ENCODE results near the gene ZC3HAV1.
A peak's percentile ranks its signal among the peaks of the same experiment; 100 is the strongest.
"Not testable (repeated sequence)": the region's sequence is repeated elsewhere in the genome, so short reads cannot be mapped to it uniquely, and the experiment has no call there.

Gene ZC3HAV1

DNA sequence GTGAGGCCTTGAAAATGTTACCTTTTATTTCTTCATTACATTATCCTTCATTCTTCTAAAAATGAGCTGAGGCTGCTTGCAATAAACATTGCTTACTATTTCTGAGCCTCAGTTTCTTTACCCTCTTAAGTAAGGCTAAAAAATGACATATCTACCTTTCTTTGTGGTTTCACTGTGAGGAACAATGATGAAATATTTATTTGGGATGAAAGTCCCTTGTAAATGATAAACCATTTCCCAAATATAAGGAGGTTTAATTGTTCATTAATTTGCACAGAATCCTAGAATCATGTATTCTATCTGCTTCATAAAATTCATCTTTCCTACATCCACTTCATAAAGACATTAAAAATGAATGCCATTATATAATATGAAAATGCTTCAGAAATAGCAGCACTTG, 27.9 kb downstream of the ZC3HAV1 start:
- DNase-seq = no peak

DNA sequence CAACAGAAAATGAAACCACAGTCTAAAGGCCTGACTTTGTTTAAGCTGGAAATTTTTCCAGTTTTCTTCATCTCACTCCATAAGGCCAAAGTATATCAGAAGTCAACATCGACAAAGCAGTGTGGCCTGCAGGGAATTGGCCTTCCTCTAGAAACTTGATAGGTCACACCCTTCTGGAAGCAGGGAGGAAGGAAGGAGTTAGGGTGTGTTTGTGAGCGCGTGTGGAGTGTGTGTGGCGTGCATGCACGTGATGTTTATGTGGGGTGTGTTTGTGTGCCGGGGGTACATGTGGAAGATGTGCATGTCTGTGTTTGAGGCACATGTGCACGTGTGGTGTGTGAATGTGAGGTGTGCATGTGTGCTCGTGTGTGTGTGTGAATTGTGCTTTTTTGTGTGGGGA, 28.6 kb downstream of the ZC3HAV1 start:
- DNase-seq = no peak

DNA sequence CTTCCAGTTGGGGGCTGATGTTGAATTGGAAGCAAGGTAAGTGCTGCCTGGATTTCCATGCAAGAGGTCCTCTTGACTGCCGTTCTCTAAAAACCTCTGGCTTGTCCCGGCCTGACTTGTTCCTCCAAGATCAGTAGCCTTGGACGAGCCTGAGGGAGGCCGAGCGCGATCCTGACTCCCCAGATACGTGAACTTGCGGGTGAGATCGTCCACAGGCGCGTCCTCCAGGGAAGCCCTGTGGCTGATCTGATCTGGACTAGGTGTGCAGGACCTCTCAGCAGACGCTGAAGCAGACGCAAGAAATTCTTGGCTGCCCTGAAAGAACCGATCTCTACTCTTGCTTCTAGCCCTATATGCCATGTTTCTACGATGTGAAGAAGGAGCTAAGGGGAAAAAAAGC, 29.7 kb downstream of the ZC3HAV1 start:
- DNase-seq = no peak

DNA sequence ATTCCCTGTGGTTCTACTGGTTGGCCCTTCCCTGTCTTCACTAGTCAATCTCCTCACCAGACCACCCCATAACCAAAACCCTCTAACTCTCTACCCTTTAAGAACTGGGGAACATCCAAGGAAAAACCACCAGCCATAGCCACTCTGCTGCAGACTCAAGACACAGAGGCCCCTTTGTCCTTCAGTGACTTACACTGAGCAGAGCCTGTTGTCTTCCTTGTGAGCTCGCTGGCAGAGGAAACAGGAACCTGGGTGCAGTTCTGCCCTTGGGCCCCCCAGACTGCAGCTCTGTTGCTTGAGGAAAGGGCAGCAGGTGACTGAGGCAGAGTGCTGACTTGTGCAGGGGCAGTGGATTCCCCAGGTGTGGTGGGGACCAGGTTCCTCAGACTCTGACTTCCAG, 30.6 kb downstream of the ZC3HAV1 start:
- DNase-seq = no peak

DNA sequence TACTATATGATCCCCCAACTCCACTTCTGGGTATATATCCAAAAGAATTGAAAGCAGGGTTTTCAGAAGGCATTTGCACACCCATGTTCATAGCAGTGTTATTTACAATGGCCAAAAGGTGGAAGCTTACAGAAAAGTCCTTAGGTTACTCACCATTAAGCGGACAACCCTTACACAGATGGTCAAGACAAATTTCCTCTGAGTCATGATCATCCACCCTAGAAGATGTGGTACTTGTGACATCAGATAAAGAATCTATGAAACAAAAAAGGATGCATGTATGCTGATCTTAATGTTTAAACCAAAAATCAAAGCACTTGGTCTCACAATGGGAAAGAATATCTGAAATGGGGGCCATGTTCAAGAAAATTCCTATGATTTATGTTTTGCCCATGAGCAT, 31.1 kb downstream of the ZC3HAV1 start:
- no peak for DNase-seq

DNA sequence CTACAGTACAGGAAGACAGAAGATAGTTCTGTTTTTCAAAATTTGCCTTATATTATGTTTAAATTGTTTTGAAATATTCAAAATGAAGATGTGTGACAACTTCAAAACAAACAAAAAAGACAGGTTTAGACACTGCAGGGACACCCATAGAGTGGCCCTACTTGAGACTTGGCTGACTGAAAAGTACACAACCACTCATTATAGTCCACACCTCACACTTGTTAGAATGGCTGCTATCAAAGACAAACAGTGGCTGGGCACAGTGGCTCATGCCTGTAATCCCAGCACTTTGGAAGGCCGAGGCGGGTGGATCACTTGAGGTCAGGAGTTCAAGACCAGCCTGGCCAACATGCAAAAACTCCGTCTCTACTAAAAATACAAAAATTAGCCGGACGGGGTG, 31.8 kb downstream of the ZC3HAV1 start:
- DNase-seq = not testable (repeated sequence)

DNA sequence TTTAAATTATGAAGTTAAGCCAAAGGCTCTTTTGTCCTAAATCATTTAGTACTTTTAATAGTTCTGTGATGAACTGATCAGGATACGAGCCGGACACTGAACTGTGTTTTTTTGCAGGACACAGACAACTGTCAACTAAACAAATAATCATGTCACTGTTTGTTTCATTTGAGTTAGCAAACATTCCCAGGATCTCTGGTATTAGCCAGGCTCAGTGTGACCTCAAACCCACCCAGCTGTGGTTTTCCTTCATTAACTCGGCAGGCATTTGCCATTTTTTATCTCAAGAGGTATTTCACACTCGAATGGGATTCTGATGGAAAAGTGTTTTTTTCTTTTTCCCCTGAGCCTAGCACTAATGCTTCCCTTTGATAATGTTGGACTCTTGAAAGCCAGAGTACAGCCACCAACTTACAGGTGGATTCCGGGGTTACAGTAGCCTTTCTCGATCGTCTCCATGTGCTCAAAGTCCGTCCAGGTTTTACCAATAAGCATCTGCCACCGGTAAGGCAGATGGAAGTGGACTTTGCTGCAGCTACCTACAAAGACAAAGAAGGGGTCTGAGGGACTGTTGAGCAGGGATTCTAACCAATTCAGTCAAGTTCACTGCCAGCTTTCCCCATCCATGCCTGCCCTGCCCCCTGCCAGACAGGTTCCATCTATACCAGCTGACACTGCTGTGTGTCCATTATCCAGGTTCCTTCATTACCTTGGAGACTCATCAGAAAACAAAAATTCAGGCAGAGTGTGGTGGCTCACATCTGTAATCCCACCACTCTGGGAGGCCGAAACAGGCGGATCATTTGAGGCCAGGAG, 33.4 kb downstream of the ZC3HAV1 start:
- DNase-seq = no peak

DNA sequence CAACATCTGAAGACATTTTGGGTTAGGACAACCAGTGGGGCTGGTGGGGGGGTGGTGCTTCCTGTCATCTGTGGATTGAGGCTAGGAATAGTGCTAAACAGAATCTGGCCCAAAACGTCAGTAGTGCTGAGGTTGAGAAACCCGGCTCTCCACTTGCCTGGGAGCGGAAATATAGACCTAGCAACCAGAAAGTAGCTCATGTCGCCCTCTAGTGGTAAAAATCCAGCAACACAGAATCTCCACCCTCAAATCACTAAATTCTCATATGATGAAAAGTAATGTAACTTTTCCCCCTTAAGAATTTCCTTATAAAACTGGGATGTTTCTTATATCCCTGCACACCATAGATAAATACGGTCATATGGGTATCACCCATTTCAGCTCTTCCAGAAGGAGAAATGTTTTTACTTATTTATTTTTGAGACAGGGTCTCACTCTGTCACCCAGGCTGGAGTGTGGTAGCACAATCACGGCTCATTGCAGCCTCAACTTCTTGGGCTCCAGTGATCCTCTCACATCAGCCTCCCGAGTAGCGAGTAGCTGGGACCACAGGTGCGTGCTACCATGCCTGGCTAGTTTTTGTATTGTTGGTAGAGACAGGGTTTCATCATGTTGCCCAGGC, 34.4 kb downstream of the ZC3HAV1 start:
- DNase-seq = peak; percentile 85

DNA sequence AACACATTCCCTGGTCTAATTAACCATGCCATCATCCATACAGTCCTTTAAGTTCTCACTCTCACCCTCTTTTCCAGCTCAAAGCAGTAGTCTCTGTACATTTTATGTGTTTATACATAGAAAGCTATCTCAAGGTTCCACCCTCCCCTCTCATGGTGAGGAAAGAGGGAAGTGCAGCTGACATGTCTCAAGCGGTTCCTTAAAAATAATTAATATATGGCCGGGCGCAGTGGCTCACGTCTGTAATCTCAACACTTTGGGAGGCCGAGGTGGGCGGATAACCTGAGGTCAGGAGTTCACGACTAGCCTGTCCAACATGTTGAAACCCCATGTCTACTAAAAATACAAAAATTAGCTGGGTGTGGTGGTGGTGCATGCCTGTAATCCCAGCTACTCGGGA, 36.7 kb downstream of the ZC3HAV1 start:
- DNase-seq = no peak

DNA sequence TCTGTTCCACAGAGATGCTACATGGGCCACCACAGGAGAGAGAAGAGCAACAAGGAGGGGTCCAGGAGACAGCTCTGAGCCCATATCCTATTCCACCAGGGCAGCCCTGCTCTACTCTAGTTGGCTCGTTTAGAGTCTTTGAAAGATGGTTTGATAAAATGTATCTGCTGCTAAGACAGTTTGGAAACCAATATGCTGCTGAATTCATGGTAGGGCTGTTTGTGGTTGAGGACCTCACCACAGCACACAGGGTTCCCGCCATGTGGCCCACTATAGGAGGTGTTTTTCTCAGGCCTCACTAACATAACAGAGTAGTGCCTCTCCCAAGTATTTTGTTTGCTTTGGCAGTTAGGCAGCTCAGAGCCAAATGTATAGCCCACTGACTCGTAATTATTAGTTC, 37.8 kb downstream of the ZC3HAV1 start:
- DNase-seq = no peak

DNA sequence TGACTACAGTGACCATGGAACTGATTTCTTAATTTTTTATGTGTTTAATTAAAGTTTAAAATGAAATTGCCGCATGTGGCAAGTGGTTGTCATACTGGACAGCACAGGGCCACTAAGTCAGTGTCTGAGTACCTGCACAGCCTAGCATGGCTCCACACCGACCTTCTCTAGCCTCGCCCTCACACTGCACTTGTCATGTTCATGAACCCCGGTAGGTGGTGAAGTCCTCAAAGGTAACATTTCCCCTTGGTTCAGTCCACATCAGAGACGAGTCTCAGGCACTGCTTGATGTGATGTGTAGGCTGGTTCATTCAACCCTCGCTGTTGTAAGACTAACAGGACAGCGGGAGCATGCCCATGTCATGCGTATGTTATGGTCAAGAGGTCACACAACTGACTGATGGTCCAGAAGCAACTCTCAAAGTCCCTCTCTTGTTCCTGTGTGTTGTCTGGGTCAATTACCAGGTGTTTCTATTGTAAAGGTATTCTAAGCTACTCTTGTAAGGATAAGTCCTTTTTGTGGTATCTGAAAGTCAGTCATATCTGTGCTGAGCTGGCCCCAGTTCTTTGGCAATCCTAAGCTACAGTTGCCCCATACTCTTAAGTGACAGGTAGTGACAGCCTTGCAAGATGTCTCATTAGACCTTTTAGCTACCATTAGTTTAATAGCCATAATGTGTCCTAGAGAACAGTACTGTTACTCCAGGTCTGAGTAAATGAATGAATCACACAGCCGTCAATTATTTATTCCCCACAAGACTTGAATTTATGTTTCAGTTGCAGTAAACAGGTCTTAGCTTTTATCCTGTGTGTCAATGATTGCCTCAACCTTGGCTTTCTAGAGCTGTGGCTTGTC, 40.7 kb downstream of the ZC3HAV1 start:
- DNase-seq = no peak

DNA sequence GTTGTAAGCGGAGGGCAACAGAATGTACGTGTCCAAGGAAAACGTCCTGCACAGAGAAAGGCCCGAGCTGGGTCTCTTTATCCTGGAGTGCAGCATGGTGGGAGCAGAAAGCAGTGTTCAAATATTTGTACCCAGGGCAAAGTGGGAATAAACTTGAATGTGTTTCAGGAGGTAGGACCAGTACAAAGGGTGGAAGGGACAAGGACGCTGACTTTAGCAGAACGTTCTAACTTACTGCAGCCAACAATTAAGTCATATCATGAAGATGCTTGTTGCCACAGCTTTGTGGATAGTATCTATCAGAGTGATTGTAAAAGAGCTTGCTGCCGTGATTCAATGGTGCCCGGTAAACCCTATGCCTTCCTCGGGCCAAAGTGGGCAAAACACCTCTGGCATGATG, 43.2 kb downstream of the ZC3HAV1 start:
- no peak for DNase-seq

DNA sequence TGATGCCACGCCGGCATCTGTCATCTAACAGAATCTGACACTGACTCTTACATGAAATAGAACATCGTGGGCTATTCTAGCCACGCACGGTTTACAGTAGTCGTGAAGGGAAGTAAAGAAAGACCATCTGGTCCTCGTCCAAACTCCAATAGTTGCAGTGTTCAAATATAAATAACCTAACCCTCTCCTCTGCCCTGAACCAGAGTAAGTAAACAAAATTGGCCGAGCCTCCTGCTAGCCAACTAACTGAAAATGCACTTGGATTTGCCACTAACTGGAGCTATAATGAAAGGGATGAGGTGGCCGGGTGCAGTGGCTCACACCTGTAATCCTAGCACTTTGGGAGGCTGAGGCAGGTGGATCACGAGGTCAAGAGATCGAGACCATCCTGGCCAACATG, 44.2 kb downstream of the ZC3HAV1 start:
- DNase-seq = no peak

DNA sequence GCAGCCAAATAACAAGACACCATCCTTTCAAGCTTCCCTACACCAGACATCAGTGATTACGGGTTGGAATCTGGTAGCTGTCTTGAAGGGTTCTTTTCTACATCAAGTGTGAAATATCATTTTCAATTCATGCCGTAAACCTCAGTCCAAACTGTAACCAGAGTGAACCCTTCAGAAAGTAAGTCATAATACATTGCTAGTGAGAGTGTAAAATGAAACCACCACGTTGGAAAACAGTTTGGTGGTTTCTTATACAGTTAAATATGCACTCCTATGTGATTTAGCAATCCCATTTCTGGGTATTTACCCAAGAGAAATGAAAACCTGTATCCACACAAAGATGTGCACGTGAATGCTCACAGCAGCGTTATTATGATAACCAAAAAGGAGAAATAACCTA, 48.1 kb downstream of the ZC3HAV1 start:
- DNase-seq = no peak

DNA sequence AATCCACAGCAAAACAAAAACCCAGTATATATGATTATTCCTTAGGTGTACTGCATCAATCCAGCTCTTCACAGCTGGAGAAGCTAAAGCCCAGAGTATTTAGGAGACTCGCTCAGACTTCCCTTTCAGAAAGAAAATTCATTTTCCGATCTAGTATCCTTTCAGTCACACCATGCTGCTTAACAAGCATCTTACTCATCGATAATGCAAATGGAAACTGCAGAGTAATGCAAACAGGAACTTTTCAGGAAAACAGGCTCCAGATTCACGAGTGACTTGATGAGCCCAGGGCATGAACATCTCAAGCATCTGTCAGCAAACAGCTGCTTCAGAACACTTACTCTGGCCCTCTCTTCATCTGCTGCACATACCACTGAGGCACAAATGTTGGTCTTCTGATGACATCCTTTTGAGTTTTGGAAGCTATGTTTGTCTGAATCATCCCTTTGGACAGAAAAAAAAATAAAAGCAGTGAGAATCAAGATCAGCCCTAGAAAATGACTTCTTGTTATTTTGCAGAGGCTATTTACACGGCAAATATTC, 48.8 kb downstream of the ZC3HAV1 start:
- no peak for DNase-seq

DNA sequence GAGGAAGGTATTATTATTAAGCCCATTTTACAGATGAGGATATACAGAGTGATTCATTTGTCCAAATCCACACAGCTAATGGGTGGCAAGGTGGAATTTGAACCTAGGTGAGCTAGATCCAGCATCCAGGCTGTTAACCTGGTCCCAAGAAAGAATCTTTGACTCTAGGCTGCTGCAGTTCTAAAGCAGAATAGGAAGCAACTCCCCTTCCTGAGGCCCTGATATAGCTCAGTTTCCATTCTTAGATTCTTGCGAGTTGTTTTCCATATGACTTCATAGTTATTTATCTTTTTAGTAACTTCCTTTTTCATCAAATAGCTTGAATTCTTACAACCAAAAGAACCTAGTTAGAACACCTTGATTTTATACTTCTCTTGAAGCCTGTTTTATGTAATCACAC, 49.6 kb downstream of the ZC3HAV1 start:
- no peak for DNase-seq

DNA sequence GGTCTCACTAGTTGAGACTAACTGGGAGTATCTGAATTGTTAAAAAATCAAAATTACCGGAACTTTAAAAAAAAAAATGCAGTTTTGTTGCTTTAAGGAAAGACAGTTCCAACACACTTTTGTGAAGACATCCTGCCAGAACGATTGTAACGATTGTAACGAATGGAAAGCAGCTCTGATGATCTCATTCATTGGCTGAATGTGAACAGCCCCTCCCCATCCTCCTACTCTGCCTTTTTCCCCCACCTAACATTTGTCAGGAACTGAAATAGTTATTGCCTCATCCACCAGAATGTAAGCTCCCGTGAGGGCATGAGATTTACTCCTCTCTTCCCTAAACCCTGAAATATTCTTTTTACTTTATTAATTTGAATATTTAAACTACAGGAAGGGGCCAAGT, 50.6 kb downstream of the ZC3HAV1 start:
- no peak for DNase-seq

DNA sequence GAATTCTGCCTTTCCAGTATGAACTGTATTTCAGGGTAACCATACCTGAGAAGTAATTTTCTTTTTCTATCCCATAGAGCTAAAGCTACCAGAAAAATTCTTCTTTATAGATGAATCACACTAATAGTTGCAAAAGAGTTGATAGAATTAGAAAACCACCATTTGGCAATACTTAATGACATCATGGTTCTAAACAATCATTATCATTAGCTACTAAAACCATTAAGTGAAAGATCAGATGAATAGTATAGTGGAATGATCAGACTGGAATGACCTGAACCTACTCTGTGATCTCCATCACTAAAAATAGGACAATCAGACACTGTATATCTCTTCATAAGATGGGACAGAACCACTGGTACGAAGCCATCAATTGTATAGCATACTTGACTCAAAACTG, 53.8 kb downstream of the ZC3HAV1 start:
- no peak for DNase-seq

DNA sequence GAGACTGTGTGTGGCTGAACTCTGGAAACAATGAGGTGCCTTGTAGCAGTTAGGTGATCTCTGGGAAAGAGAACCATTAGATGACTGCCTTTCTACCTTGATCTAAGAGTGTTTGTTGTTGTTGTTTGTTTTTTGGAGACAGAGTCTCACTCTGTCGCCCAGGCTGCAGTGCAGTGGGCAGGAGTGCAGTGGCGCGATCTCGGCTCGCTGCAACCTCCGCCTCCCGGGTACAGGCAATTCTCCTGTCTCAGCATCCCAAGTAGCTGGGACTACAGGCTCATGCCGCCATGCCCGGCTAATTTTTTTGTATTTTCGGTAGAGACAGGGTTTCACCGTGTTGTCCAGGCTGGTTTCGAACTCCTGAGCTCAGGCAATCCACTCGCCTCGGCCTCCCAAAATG, 54.9 kb downstream of the ZC3HAV1 start:
- DNase-seq = not testable (repeated sequence)

DNA sequence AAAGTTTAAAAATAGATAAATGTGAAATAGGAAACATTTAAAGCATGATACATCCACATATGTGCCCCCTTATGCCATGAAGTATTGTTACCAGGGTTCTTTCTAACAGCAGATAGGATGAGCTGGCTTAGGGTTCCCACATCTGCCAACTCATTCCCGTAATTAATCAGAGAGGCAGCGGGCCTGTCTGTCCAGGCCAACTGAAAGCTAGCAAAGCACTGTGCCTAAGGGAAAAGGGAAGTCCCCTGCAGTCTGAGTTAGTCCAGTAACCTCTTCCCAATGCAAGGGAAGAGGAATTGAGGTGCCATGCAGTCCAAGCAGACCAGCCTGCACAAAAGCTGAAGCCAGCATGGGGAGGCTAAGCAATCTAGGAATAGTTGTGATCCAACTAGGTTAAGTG, 55.4 kb downstream of the ZC3HAV1 start:
- no peak for DNase-seq

DNA sequence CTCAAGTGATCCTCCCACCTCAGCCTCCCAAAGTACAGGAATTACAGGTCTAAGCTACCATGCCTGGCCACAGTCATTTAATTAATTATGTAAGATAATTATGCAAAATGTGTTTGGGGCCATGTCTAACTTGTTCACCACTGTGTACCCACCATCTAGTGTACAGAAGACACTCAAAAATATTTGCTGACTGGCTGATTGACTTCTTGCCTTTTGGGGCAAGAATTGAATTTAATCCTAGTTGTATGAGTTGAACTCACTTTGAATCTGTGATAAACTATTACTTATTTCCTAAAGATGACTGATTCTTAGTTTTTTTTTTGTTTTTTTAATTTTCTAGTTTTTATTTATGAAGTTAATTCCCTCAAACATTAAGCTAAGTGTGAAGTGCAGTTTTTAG, 57.9 kb downstream of the ZC3HAV1 start:
- DNase-seq = no peak

DNA sequence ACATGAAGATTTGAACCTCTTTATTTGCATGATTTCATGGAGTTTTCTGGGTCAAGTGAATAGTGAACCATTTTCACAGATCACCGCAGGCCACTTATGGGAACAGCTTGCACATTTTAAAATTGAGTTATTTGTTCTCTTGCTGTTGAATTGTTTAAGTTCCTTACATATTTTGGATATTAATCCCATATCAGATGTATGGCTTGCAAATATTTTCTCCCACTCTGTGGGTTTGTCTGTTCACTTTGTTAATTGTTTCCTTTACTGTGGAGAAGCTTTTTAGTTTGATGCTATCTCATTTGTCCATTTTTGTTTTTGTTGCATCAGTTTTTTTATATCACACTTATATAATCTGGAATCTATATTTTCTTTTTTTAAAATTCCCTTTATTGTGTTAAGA, 59.6 kb downstream of the ZC3HAV1 start:
- DNase-seq = no peak

DNA sequence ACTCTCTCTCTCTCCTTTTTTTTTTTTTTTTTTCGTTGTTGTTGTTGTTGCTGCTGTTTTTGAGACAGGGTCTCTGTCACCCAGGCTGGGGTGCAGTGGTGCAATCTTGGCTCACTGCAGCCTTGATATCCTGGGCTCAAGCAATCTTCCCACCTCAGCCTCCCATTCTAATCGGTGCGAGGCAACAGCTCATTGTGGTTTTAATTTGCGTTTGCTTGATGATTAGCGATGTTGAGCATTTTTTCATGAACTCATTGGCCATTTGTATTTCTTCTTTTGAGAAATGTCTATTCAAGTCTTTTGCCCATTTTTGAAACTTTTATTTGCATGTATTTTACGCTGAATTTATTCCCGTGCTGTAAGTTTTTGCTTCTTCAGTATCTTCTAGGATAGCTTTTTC, 60.4 kb downstream of the ZC3HAV1 start:
- no peak for DNase-seq

DNA sequence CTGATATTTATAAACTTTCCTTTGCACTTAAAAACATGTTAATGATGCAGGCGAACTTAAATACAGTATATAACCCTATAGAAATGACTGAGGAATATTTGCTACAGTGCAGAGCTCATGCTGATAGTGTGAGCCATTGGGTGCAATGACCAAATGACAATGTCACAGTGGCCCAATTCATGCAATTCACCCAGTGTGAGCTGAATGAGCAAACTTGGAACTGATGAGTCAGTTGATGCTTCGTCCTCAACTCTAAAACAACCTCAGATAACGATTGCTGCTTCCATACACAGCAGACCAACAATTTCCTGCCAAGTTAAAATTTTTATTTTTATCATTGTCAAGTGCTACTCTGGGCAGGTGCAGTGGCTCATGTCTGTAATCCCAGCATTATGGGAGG, 61.5 kb downstream of the ZC3HAV1 start:
- DNase-seq = no peak
